GM19023 (cell line): ENCODE data around the gene GAGE10.
"Not testable (repeated sequence)": the region's sequence is repeated elsewhere in the genome, so short reads cannot be mapped to it uniquely, and the experiment has no call there.

Experiments used
- ATAC-seq: cut with Tn5 transposase; IDR thresholded peaks from one replicate; pipeline ENCODE4 v1.9.1; 2021; ENCODE audit warnings: mild to moderate bottlenecking, moderate library complexity; ENCODE audit not compliant: unreplicated experiment

Gene GAGE10

GRCh38 chrX:49321737-49322136 is 18.3 kb downstream of the GAGE10 start, which contains the start of gene GAGE12J:
GAGE12J (plus strand) TSS chrX:49322037; CDS start chrX:49323194, 1,157 bp downstream.
- not testable (repeated sequence) for ATAC-seq

GRCh38 chrX:49322266-49322665 is 18.8 kb downstream of the GAGE10 start:
- not testable (repeated sequence) for ATAC-seq

- ATAC-seq: not testable (repeated sequence)
These were observed 20.3 kb downstream of the GAGE10 start for GRCh38 chrX:49323735-49324134.

GRCh38 chrX:49330421-49330820 is 27.0 kb downstream of the GAGE10 start:
- ATAC-seq: not testable (repeated sequence)

GRCh38 chrX:49331282-49331681 is 27.8 kb downstream of the GAGE10 start, which contains the start of gene GAGE13:
GAGE13 (plus strand) TSS chrX:49331582; CDS start chrX:49332738, 1,156 bp downstream.
- not testable (repeated sequence) for ATAC-seq

GRCh38 chrX:49331841-49332240 is 28.4 kb downstream of the GAGE10 start:
- ATAC-seq: not testable (repeated sequence)

- not testable (repeated sequence) for ATAC-seq
These were observed 38.0 kb downstream of the GAGE10 start for GRCh38 chrX:49341449-49341848.

- not testable (repeated sequence) for ATAC-seq
These were observed 41.2 kb downstream of the GAGE10 start for GRCh38 chrX:49344496-49345175.

- ATAC-seq: not testable (repeated sequence)
These were observed 42.0 kb downstream of the GAGE10 start for GRCh38 chrX:49345402-49345801.

GRCh38 chrX:49346150-49346549 is 42.7 kb downstream of the GAGE10 start:
- ATAC-seq: not testable (repeated sequence)
